ENCODE results near the gene ADM. TPM values are rescaled to one million over a fixed set of nuclear protein-coding genes. Genes with fewer than 3 reads are reported as not detected.

Gene ADM
- total and polyA plus RNA-seq, 4 donors = 9.7 to 33.1 (median 22.7) TPM

DNA sequence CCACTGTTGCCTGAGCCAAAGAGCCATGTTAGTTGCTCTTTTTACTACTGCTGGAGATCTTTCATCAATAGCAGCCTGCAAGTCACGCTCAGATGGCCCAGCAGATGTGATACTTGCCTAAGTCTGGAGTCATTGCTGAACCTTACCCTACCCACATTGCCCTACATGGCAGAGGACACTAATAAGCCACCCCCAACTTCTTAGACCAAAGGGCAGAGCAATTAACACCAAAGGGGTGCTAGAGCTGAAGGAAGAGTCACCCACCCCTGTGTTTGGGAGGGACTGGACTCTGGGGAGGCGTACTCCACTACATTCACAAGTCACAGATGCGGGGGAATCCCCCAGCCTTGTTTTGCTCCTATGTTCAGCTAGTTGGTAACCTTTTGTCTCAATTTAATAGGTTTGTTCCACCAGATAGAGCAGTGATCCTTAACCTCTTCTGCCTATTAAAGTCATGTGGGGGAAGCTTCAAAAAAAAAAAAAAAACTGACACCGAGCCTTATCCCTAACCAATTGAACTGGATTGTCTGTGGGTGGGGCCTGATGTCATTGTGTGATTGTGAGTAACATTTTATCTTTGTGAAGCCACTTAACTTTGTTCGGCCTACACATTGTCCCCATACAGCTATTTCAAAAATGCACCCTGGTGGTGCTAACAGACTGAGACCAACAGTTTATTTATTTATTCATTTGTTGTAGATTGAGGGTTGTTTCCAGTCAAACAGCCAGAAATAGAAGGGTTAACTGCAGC, 13.1 kb downstream of the ADM start:
- no peak for DNase-seq (ENCODE audit: low spot score)
- WGBS = 89% methylated on average over 5 of the region's 5 CpGs
- Histone ChIP-seq H3K9ac (ENCODE audit: low read depth in 1 of 2, low read length in 2 of 2) (no peak overlapping the region), H3K4me3 (ENCODE audit: low read depth in 1 of 3, low read length in 3 of 3) (no peak overlapping the region), H3K36me3 (ENCODE audit: control insufficient read depth in 4 of 4, insufficient read depth in 3 of 4, low read depth in 1 of 4, low read length in 3 of 4) (no peaks in the 10 kb centered on the region), H3K4me1 (ENCODE audit: control insufficient read depth in 4 of 4, insufficient read depth in 4 of 4, low read length in 3 of 4) (peaks cover 0 to 5% (median 4%) of the 10 kb centered on the region in 4 donors), H3K9me3 (ENCODE audit: control insufficient read depth in 4 of 4, low read length in 3 of 4) (no peaks in the 10 kb centered on the region), H3K27ac (ENCODE audit: low read depth in 1 of 2, low read length in 2 of 2) (no peak overlapping the region), H3K27me3 (ENCODE audit: control insufficient read depth in 4 of 4, insufficient read depth in 4 of 4, low read length in 3 of 4) (no peaks in the 10 kb centered on the region)
- TF ChIP-seq, protein P1, sequence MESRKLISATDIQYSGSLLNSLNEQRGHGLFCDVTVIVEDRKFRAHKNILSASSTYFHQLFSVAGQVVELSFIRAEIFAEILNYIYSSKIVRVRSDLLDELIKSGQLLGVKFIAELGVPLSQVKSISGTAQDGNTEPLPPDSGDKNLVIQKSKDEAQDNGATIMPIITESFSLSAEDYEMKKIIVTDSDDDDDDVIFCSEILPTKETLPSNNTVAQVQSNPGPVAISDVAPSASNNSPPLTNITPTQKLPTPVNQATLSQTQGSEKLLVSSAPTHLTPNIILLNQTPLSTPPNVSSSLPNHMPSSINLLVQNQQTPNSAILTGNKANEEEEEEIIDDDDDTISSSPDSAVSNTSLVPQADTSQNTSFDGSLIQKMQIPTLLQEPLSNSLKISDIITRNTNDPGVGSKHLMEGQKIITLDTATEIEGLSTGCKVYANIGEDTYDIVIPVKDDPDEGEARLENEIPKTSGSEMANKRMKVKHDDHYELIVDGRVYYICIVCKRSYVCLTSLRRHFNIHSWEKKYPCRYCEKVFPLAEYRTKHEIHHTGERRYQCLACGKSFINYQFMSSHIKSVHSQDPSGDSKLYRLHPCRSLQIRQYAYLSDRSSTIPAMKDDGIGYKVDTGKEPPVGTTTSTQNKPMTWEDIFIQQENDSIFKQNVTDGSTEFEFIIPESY (IDR thresholded peaks at IDR 0.05) = no peak
- no peak for TF ChIP-seq GABPA (IDR thresholded peaks at IDR 0.05 in 1 of 2, conservative IDR thresholded peaks at IDR 0.05 in 1 of 2)
- TF ChIP-seq, protein P2, sequence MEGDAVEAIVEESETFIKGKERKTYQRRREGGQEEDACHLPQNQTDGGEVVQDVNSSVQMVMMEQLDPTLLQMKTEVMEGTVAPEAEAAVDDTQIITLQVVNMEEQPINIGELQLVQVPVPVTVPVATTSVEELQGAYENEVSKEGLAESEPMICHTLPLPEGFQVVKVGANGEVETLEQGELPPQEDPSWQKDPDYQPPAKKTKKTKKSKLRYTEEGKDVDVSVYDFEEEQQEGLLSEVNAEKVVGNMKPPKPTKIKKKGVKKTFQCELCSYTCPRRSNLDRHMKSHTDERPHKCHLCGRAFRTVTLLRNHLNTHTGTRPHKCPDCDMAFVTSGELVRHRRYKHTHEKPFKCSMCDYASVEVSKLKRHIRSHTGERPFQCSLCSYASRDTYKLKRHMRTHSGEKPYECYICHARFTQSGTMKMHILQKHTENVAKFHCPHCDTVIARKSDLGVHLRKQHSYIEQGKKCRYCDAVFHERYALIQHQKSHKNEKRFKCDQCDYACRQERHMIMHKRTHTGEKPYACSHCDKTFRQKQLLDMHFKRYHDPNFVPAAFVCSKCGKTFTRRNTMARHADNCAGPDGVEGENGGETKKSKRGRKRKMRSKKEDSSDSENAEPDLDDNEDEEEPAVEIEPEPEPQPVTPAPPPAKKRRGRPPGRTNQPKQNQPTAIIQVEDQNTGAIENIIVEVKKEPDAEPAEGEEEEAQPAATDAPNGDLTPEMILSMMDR (IDR thresholded peaks at IDR 0.05; ENCODE audit: low read depth, low read length, missing input control) = no peak
- TF ChIP-seq FOXA2 (IDR thresholded peaks at IDR 0.05) = no peak
- TF ChIP-seq RAD21 (IDR thresholded peaks at IDR 0.05) = no peak
- TF ChIP-seq SP1 (IDR thresholded peaks at IDR 0.05) = no peak
- TF ChIP-seq FOXA1 (IDR thresholded peaks at IDR 0.05) = no peak
- TF ChIP-seq YY1 (IDR thresholded peaks at IDR 0.05) = no peak
- TF ChIP-seq JUND (IDR thresholded peaks at IDR 0.05) = no peak
- no peak for TF ChIP-seq HNF4G (IDR thresholded peaks at IDR 0.05)
- no peak for TF ChIP-seq NR2F2 (IDR thresholded peaks at IDR 0.05)

DNA sequence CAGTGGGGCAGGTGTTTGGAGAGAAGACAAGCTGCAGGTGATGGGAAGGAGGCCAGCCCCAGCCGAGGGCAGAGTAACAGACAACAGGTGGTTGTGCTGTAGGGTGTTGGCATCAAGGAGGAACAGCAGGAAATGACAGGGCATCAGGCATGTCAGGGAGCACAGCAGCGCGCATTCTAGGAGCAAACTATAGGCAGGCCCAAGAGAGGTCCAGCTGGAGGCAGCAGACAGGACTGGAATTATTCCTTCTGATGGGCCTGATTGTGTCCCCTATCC, 13.6 kb downstream of the ADM start:
- H3K27ac ChIP-seq (ENCODE audit: low read depth in 1 of 2, low read length in 2 of 2) = no peak overlapping the region
- H3K4me1 ChIP-seq (ENCODE audit: control insufficient read depth in 4 of 4, insufficient read depth in 4 of 4, low read length in 3 of 4) = peaks cover 4 to 9% (median 7%) of the 10 kb centered on the region in 4 donors
- no peak for TF ChIP-seq HNF4A (conservative IDR thresholded peaks at IDR 0.05)
- TF ChIP-seq HNF4G (IDR thresholded peaks at IDR 0.05) = no peak
- no peak for TF ChIP-seq YY1 (IDR thresholded peaks at IDR 0.05)
- no peak for TF ChIP-seq TAF1 (conservative IDR thresholded peaks at IDR 0.05)
- no peak for TF ChIP-seq EGR1 (IDR thresholded peaks at IDR 0.05; ENCODE audit: low read depth in 2 of 2)
- no peak for TF ChIP-seq RXRA (IDR thresholded peaks at IDR 0.05)
- TF ChIP-seq, protein P3, sequence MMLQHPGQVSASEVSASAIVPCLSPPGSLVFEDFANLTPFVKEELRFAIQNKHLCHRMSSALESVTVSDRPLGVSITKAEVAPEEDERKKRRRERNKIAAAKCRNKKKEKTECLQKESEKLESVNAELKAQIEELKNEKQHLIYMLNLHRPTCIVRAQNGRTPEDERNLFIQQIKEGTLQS (IDR thresholded peaks at IDR 0.05) = no peak
- no peak for TF ChIP-seq RAD21 (IDR thresholded peaks at IDR 0.05)
- no peak for TF ChIP-seq FOXA1 (IDR thresholded peaks at IDR 0.05)
- TF ChIP-seq, protein P1 (IDR thresholded peaks at IDR 0.05) = no peak
- TF ChIP-seq, protein P4, sequence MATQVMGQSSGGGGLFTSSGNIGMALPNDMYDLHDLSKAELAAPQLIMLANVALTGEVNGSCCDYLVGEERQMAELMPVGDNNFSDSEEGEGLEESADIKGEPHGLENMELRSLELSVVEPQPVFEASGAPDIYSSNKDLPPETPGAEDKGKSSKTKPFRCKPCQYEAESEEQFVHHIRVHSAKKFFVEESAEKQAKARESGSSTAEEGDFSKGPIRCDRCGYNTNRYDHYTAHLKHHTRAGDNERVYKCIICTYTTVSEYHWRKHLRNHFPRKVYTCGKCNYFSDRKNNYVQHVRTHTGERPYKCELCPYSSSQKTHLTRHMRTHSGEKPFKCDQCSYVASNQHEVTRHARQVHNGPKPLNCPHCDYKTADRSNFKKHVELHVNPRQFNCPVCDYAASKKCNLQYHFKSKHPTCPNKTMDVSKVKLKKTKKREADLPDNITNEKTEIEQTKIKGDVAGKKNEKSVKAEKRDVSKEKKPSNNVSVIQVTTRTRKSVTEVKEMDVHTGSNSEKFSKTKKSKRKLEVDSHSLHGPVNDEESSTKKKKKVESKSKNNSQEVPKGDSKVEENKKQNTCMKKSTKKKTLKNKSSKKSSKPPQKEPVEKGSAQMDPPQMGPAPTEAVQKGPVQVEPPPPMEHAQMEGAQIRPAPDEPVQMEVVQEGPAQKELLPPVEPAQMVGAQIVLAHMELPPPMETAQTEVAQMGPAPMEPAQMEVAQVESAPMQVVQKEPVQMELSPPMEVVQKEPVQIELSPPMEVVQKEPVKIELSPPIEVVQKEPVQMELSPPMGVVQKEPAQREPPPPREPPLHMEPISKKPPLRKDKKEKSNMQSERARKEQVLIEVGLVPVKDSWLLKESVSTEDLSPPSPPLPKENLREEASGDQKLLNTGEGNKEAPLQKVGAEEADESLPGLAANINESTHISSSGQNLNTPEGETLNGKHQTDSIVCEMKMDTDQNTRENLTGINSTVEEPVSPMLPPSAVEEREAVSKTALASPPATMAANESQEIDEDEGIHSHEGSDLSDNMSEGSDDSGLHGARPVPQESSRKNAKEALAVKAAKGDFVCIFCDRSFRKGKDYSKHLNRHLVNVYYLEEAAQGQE (IDR thresholded peaks at IDR 0.05) = no peak
- no peak for TF ChIP-seq FOXA2 (IDR thresholded peaks at IDR 0.05)
- TF ChIP-seq SP1 (IDR thresholded peaks at IDR 0.05) = no peak
- TF ChIP-seq, protein P2 (IDR thresholded peaks at IDR 0.05; ENCODE audit: low read depth, low read length, missing input control) = no peak
- TF ChIP-seq, protein P5, sequence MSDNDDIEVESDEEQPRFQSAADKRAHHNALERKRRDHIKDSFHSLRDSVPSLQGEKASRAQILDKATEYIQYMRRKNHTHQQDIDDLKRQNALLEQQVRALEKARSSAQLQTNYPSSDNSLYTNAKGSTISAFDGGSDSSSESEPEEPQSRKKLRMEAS (IDR thresholded peaks at IDR 0.05) = no peak
- no peak for TF ChIP-seq GABPA (IDR thresholded peaks at IDR 0.05 in 1 of 2, conservative IDR thresholded peaks at IDR 0.05 in 1 of 2)
- no peak for TF ChIP-seq NR2F2 (IDR thresholded peaks at IDR 0.05)
- no peak for TF ChIP-seq JUND (IDR thresholded peaks at IDR 0.05)
- 66% methylated on average over 3 of the region's 3 CpGs for WGBS
- H3K9me3 ChIP-seq (ENCODE audit: control insufficient read depth in 4 of 4, low read length in 3 of 4) = no peaks in the 10 kb centered on the region
- no peak overlapping the region for H3K4me3 ChIP-seq (ENCODE audit: low read depth in 1 of 3, low read length in 3 of 3)
- no peaks in the 10 kb centered on the region for H3K27me3 ChIP-seq (ENCODE audit: control insufficient read depth in 4 of 4, insufficient read depth in 4 of 4, low read length in 3 of 4)
- DNase-seq (ENCODE audit: low spot score) = no peak
- no peak overlapping the region for H3K9ac ChIP-seq (ENCODE audit: low read depth in 1 of 2, low read length in 2 of 2)
- no peaks in the 10 kb centered on the region for H3K36me3 ChIP-seq (ENCODE audit: control insufficient read depth in 4 of 4, insufficient read depth in 3 of 4, low read depth in 1 of 4, low read length in 3 of 4)

Data from liver (tissue), 9 donors.